H9 (cell line): ENCODE data around the gene EGLN1. TPM values are rescaled to one million over a fixed set of nuclear protein-coding genes. Genes with fewer than 3 reads are reported as not detected.

ENCODE experiments used
- DNase-seq: peaks from one replicate; pipeline ENCODE4 v3.0.0-alpha.2; 2017
- H2AFZ ChIP-seq: one replicate; pipeline ENCODE4 v1.6.1; 2013; ENCODE audit warnings: mild to moderate bottlenecking, low read length, control low read depth, moderate library complexity
- H2AK5ac ChIP-seq: 2 replicates; pipeline ENCODE4 v1.6.1; 2013; ENCODE audit warnings: low read length, control low read depth, mixed read lengths; ENCODE audit not compliant: insufficient read length
- H2BK120ac ChIP-seq: one replicate; pipeline ENCODE4 v1.6.1; 2013; ENCODE audit warnings: low read depth, mild to moderate bottlenecking, low read length, control low read depth, inconsistent platforms; ENCODE audit not compliant: poor library complexity, severe bottlenecking
- H2BK12ac ChIP-seq: 2 replicates; pipeline ENCODE4 v1.6.1; 2013; ENCODE audit warnings: low read length, control low read depth, mixed read lengths, low read depth; ENCODE audit not compliant: insufficient read length
- H2BK15ac ChIP-seq: 2 replicates; pipeline ENCODE4 v1.6.1; 2013; ENCODE audit warnings: low read depth, low read length, control low read depth
- H2BK20ac ChIP-seq: one replicate; pipeline ENCODE4 v1.6.1; 2013; ENCODE audit warnings: low read depth, mild to moderate bottlenecking, low read length, control low read depth, inconsistent platforms; ENCODE audit not compliant: poor library complexity, severe bottlenecking
- H2BK5ac ChIP-seq: 2 replicates; pipeline ENCODE4 v1.6.1; 2013; ENCODE audit warnings: low read length, control low read depth, mixed read lengths; ENCODE audit not compliant: insufficient read length
- H3K14ac ChIP-seq: 2 replicates; pipeline ENCODE4 v1.6.1; 2013; ENCODE audit warnings: low read length, control low read depth; ENCODE audit not compliant: insufficient read depth
- H3K18ac ChIP-seq: 2 replicates; pipeline ENCODE4 v1.6.1; 2013; ENCODE audit warnings: low read depth, mild to moderate bottlenecking, mixed read lengths, low read length, control low read depth; ENCODE audit not compliant: insufficient read length
- H3K23ac ChIP-seq: 2 replicates; pipeline ENCODE4 v1.6.1; 2013; ENCODE audit warnings: low read length, control low read depth, mixed read lengths, low read depth; ENCODE audit not compliant: insufficient read length
- H3K23me2 ChIP-seq: 2 replicates; pipeline ENCODE4 v1.6.1; 2013; ENCODE audit warnings: low read depth, mild to moderate bottlenecking, mixed read lengths, low read length, control low read depth; ENCODE audit not compliant: insufficient read length, poor library complexity, severe bottlenecking
- H3K27ac ChIP-seq: 2 replicates; pipeline ENCODE4 v1.5.1; 2013; ENCODE audit warnings: low read length, control low read depth, mixed read lengths, low read depth; ENCODE audit not compliant: insufficient read length
- H3K27me3 ChIP-seq: 2 replicates; pipeline ENCODE4 v1.6.1; 2013; ENCODE audit warnings: low read length, control low read depth, inconsistent platforms; ENCODE audit not compliant: insufficient read depth
- H3K4ac ChIP-seq: 2 replicates; pipeline ENCODE4 v1.6.1; 2013; ENCODE audit warnings: low read depth, mild to moderate bottlenecking, control low read depth, inconsistent platforms, low read length, moderate library complexity
- H3K4me1 ChIP-seq: 2 replicates; pipeline ENCODE4 v1.6.1; 2013; ENCODE audit warnings: low read length, control low read depth, inconsistent platforms; ENCODE audit not compliant: insufficient read depth
- H3K4me2 ChIP-seq: 2 replicates; pipeline ENCODE4 v1.6.1; 2013; ENCODE audit warnings: low read length, control low read depth, mixed read lengths; ENCODE audit not compliant: insufficient read length, insufficient read depth
- H3K56ac ChIP-seq: 2 replicates; pipeline ENCODE4 v1.6.1; 2013; ENCODE audit warnings: low read depth, mild to moderate bottlenecking, mixed read lengths, low read length, control low read depth; ENCODE audit not compliant: insufficient read length
- H3K79me1 ChIP-seq: 2 replicates; pipeline ENCODE4 v1.6.1; 2013; ENCODE audit warnings: low read depth, mild to moderate bottlenecking, moderate library complexity, low read length, control low read depth, inconsistent platforms; ENCODE audit not compliant: insufficient read depth, poor library complexity, severe bottlenecking
- H3K79me2 ChIP-seq: 2 replicates; pipeline ENCODE4 v1.6.1; 2013; ENCODE audit warnings: low read length, control low read depth, inconsistent platforms; ENCODE audit not compliant: insufficient read depth
- H3K9ac ChIP-seq: 2 replicates; pipeline ENCODE4 v1.6.1; 2013; ENCODE audit warnings: low read length, control low read depth, mixed read lengths; ENCODE audit not compliant: insufficient read length; ENCODE audit errors: extremely low read depth
- H3K9me3 ChIP-seq: one replicate; pipeline ENCODE4 v1.6.1; 2013; ENCODE audit warnings: low read depth, low read length, inconsistent platforms; ENCODE audit not compliant: control insufficient read depth
- H3T11ph ChIP-seq: one replicate; pipeline ENCODE4 v1.6.1; 2013; ENCODE audit warnings: mild to moderate bottlenecking, low read length, control low read depth, inconsistent platforms
- H4K20me1 ChIP-seq: one replicate; pipeline ENCODE4 v1.6.1; 2013; ENCODE audit not compliant: control insufficient read depth, insufficient read length, insufficient read depth
- H4K5ac ChIP-seq: 2 replicates; pipeline ENCODE4 v1.6.1; 2013; ENCODE audit warnings: low read depth, mild to moderate bottlenecking, mixed read lengths, low read length, control low read depth; ENCODE audit not compliant: insufficient read length
- H4K8ac ChIP-seq: replicated peaks from 2 replicates; pipeline ENCODE4 v1.6.1; 2013; ENCODE audit warnings: low read length, control low read depth, mixed read lengths, low read depth; ENCODE audit not compliant: insufficient read length
- H4K91ac ChIP-seq: 2 replicates; pipeline ENCODE4 v1.6.1; 2013; ENCODE audit warnings: low read depth, mild to moderate bottlenecking, moderate library complexity, mixed read lengths, low read length, control low read depth; ENCODE audit not compliant: insufficient read length
- H3K27ac Mint-ChIP-seq, 3 experiments: 2 replicates in 2 of 3; 3 replicates in 1 of 3; pipeline ENCODE4 v1.8.0; 2020 to 2021; ENCODE audit warnings: mixed read lengths in 3 of 3, mild to moderate bottlenecking in 1 of 3, moderate library complexity in 1 of 3
- H3K27me3 Mint-ChIP-seq: 2 replicates; pipeline ENCODE4 v1.8.0; 2021; ENCODE audit warnings: low read depth, mild to moderate bottlenecking, moderate library complexity, mixed read lengths
- H3K36me3 Mint-ChIP-seq, 3 experiments: 2 replicates in 2 of 3; 3 replicates in 1 of 3; pipeline ENCODE4 v1.8.0; 2020 to 2021; ENCODE audit warnings: low read depth in 3 of 3, mixed read lengths in 3 of 3; ENCODE audit not compliant: insufficient read depth in 1 of 3
- H3K4me1 Mint-ChIP-seq, 2 experiments: 2 replicates each; pipeline ENCODE4 v1.8.0; 2020; ENCODE audit warnings: mixed read lengths in 2 of 2
- H3K4me3 Mint-ChIP-seq, 2 experiments: 2 replicates in 1 of 2; 3 replicates in 1 of 2; pipeline ENCODE4 v1.8.0; 2020 to 2021; ENCODE audit warnings: mild to moderate bottlenecking in 2 of 2, mixed read lengths in 2 of 2, moderate library complexity in 1 of 2
- H3K9me3 Mint-ChIP-seq, 2 experiments: 2 replicates in 1 of 2; 3 replicates in 1 of 2; pipeline ENCODE4 v1.8.0; 2020; ENCODE audit warnings: mild to moderate bottlenecking in 2 of 2, mixed read lengths in 2 of 2, moderate library complexity in 1 of 2
- CTCF ChIP-seq: fragments of 200-600 bp; sonication (generic); conservative IDR thresholded peaks from 3 replicates; pipeline ENCODE4 v1.8.0; 2021; ENCODE audit warnings: antibody characterized with exemption, mild to moderate bottlenecking
- WGBS: extraction: QIAGEN DNeasy Blood & Tissue Kit; methylation state at CpG from one replicate; pipeline ENCODE4 v1.1.7; 2013; ENCODE audit warnings: missing lambda C conversion rate, low lambda C conversion rate, mixed read lengths; ENCODE audit not compliant: insufficient read length; ENCODE audit errors: extremely low coverage; 5-methylcytosine and 5-hydroxymethylcytosine counted together
- total RNA-seq: library from RNA; stranded (reverse); gene quantifications from 2 replicates; pipeline ENCODE4 v1.2.1, GENCODE V29; 2021

Gene EGLN1
- total RNA-seq, 1 experiment from 2014 or later: 8.4 TPM

- Histone ChIP-seq H2AK5ac (no peak overlapping the region), H3K79me2 (no peaks in the 10 kb centered on the region), H3K18ac (no peak overlapping the region), H4K8ac (no peak overlapping the region), H2AFZ (no peak overlapping the region), H4K91ac (no peak overlapping the region), H3K27ac (no peak overlapping the region), H3K14ac (no peak overlapping the region), H3K4me2 (no peak overlapping the region), H3K9ac (no peak overlapping the region), H2BK15ac (no peak overlapping the region), H3K23me2 (no peaks in the 10 kb centered on the region), H2BK120ac (no peak overlapping the region), H3T11ph (no peak overlapping the region), H2BK5ac (no peak overlapping the region), H3K27me3 (no peaks in the 10 kb centered on the region), H2BK12ac (no peak overlapping the region), H3K79me1 (no peaks in the 10 kb centered on the region), H3K9me3 (no peaks in the 10 kb centered on the region), H4K5ac (no peak overlapping the region), H4K20me1 (no peaks in the 10 kb centered on the region), H3K56ac (no peak overlapping the region), H2BK20ac (no peak overlapping the region), H3K4ac (no peak overlapping the region), H3K23ac (no peak overlapping the region), H3K4me1 (no peaks in the 10 kb centered on the region)
- TF ChIP-seq CTCF: no peak
- Mint-ChIP-seq H3K4me1 (no peaks in the 10 kb centered on the region), H3K4me3 (no peak overlapping the region), H3K9me3 (no peaks in the 10 kb centered on the region), H3K27ac (no peak overlapping the region), H3K27me3 (no peaks in the 10 kb centered on the region), H3K36me3 (peaks cover 0 to 11% (median 0%) of the 10 kb centered on the region in 3 experiments; a peak in 1 of 7 replicates)
- DNase-seq: no peak
- WGBS: no CpG with 5 or more reads among the region's 3 CpGs
Measured at GRCh38 chr1:231369282-231369681, 52.8 kb downstream of the EGLN1 start.
